Measurements from ENCODE around the gene VILL.
A peak's percentile ranks its signal among the peaks of the same experiment; 100 is the strongest.

DNA sequence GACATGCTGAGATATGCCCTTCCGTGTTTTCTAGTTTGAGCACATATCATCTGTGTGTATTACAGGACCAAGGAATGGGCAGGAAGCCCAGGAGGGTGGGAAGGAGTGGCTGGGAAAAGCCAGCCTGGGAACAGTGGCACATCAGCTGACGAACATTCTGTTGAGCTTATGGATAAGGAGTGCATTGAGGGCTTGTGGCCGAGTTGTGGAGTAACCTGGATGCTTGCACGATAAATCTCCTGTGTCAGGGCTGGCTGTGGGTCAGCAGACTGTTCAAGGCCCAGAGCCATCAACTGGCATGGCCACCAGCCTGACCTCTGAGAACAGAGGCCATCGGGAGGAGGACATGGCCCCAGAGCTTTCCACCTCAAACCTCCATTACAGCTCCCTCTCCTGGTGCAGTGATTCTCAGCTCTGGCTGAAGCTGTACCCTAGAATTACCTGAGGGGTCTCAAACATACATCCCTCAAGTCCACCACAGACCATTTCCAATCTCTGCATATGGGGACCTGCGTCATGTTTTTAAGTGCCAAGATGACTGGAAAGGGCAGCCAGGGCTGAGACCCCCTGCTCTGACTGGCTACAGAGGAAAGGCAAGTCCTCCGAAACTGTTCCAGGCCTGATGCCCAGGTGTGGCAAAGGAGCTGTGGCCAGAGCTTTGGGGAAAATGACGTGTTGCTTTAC, 4.8 kb upstream of the VILL start:
- TF ChIP-seq, protein P1, sequence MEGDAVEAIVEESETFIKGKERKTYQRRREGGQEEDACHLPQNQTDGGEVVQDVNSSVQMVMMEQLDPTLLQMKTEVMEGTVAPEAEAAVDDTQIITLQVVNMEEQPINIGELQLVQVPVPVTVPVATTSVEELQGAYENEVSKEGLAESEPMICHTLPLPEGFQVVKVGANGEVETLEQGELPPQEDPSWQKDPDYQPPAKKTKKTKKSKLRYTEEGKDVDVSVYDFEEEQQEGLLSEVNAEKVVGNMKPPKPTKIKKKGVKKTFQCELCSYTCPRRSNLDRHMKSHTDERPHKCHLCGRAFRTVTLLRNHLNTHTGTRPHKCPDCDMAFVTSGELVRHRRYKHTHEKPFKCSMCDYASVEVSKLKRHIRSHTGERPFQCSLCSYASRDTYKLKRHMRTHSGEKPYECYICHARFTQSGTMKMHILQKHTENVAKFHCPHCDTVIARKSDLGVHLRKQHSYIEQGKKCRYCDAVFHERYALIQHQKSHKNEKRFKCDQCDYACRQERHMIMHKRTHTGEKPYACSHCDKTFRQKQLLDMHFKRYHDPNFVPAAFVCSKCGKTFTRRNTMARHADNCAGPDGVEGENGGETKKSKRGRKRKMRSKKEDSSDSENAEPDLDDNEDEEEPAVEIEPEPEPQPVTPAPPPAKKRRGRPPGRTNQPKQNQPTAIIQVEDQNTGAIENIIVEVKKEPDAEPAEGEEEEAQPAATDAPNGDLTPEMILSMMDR (IDR thresholded peaks at IDR 0.05), result no peak
- peak; percentile 57 for TF ChIP-seq POLR2A (IDR thresholded peaks at IDR 0.05)
- peak; percentile 50 to 80 (median 55) for TF ChIP-seq POLR2AphosphoS5 (IDR thresholded peaks at IDR 0.05)
- TF ChIP-seq EP300 (IDR thresholded peaks at IDR 0.05; ENCODE audit: low read depth), result no peak
